ENCODE data around the gene ZNF311.

- TF ChIP-seq POLR2A (IDR thresholded peaks at IDR 0.05; ENCODE audit: extremely low read depth, insufficient read length) (no peak), CTCF (IDR thresholded peaks at IDR 0.05; ENCODE audit: low read depth, low read length) (no peak)
These were observed 14.5 kb upstream of the ZNF311 start for GRCh38 chr6:29019629-29020028.
